Activated CD4-positive, alpha-beta T cell treated with anti-CD3 and anti-CD28 coated beads, Interleukin-2, amount 50 U/mL, for 4 hours (primary cell): ENCODE data around the gene AUTS2.
"Not testable (repeated sequence)": the region's sequence is repeated elsewhere in the genome, so short reads cannot be mapped to it uniquely, and the experiment has no call there.

Experiments
- DNase-seq, 2 experiments: peaks; one replicate each; pipeline ENCODE4 v3.0.0-alpha.2; 2020

Gene AUTS2

GRCh38 chr7:70574970-70575799, 976.9 kb downstream of the AUTS2 start:
- no peak for DNase-seq

GRCh38 chr7:70577078-70577477, 978.8 kb downstream of the AUTS2 start:
- no peak for DNase-seq

- DNase-seq: no peak
Observed at GRCh38 chr7:70578131-70578530, 979.9 kb downstream of the AUTS2 start.

- no peak for DNase-seq
Observed at GRCh38 chr7:70579397-70580097, 981.3 kb downstream of the AUTS2 start.

- DNase-seq: no peak
Observed at GRCh38 chr7:70580161-70580560, 981.9 kb downstream of the AUTS2 start.

- no peak for DNase-seq
Observed at GRCh38 chr7:70582927-70583895, 984.9 kb downstream of the AUTS2 start.

- no peak for DNase-seq
Observed at GRCh38 chr7:70583965-70584883, 985.9 kb downstream of the AUTS2 start.

GRCh38 chr7:70585071-70585470, 986.8 kb downstream of the AUTS2 start:
- DNase-seq: no peak

GRCh38 chr7:70586822-70587221, 988.5 kb downstream of the AUTS2 start:
- DNase-seq: no peak

- no peak for DNase-seq
Observed at GRCh38 chr7:70587739-70588138, 989.5 kb downstream of the AUTS2 start.

GRCh38 chr7:70588191-70588921, 990.1 kb downstream of the AUTS2 start:
- DNase-seq: no peak

GRCh38 chr7:70589010-70589409, 990.7 kb downstream of the AUTS2 start:
- no peak for DNase-seq

GRCh38 chr7:70589590-70589989, 991.3 kb downstream of the AUTS2 start:
- DNase-seq: no peak

- no peak for DNase-seq
Observed at GRCh38 chr7:70590126-70590854, 992.0 kb downstream of the AUTS2 start.

GRCh38 chr7:70591643-70592042, 993.4 kb downstream of the AUTS2 start:
- DNase-seq: no peak

- no peak for DNase-seq
Observed at GRCh38 chr7:70592171-70592570, 993.9 kb downstream of the AUTS2 start.

GRCh38 chr7:70594170-70594569, 995.9 kb downstream of the AUTS2 start:
- no peak for DNase-seq

- not testable (repeated sequence) for DNase-seq
Observed at GRCh38 chr7:70594885-70595284, 996.6 kb downstream of the AUTS2 start.

- DNase-seq: no peak
Observed at GRCh38 chr7:70595370-70595754, 997.1 kb downstream of the AUTS2 start.

- DNase-seq: no peak
Observed at GRCh38 chr7:70595755-70596597, 997.7 kb downstream of the AUTS2 start.
